ENCODE measurements around the gene EVI5.
"Not testable (repeated sequence)": the region's sequence is repeated elsewhere in the genome, so short reads cannot be mapped to it uniquely, and the experiment has no call there.

EVI5 gene

GRCh38 chr1:92790081-92790480, 5.2 kb upstream of the EVI5 start:
- TF ChIP-seq CTCF (IDR thresholded peaks at IDR 0.05; ENCODE audit: insufficient read depth, low read length, missing control alignments), result no peak
- no peak overlapping the region for H3K4me3 ChIP-seq (ENCODE audit: low read depth, low read length)
- ChIA-PET POLR2A (no interaction called here), CTCF (interaction anchor here (0.6 to 6.7 kb wide), 3 partner anchors 8 to 42 kb away, joined by 3 to 28 read pairs (median 6); no protein-coding TSS in a partner anchor)
- DNase-seq (ENCODE audit: low read depth, low spot score), result no peak

- H3K4me3 ChIP-seq (ENCODE audit: low read depth, low read length), result no peak overlapping the region
- ChIA-PET CTCF (interaction anchor here (0.5 to 3.9 kb wide), 3 partner anchors 32 to 37 kb away, joined by 3 to 15 read pairs (median 5); no protein-coding TSS in a partner anchor), POLR2A (no interaction called here)
- TF ChIP-seq CTCF (IDR thresholded peaks at IDR 0.05; ENCODE audit: insufficient read depth, low read length, missing control alignments), result no peak
- no peak for DNase-seq (ENCODE audit: low read depth, low spot score)
Observed at GRCh38 chr1:92786111-92786901, 1.4 kb upstream of the EVI5 start.

- TF ChIP-seq CTCF (IDR thresholded peaks at IDR 0.05; ENCODE audit: insufficient read depth, low read length, missing control alignments), result no peak
- POLR2A ChIA-PET, result interaction anchor here (1.1 to 1.8 kb wide), 4 partner anchors 8 to 48 kb away, joined by 3 to 13 read pairs (median 5); partner anchors contain the start of gene RPL5
- CTCF ChIA-PET, result interaction anchor here (0.8 to 3.9 kb wide), 8 partner anchors 11 to 48 kb away, joined by 3 to 15 read pairs (median 5); partner anchors contain the start of gene RPL5
Observed at GRCh38 chr1:92784021-92784638, 778 bp downstream of the EVI5 start.

GRCh38 chr1:92783550-92783949, 1.4 kb downstream of the EVI5 start:
- CTCF ChIA-PET, result interaction anchor here (0.5 to 3.9 kb wide), 6 partner anchors 11 to 49 kb away, joined by 3 to 15 read pairs (median 3); no protein-coding TSS in a partner anchor
- POLR2A ChIA-PET; DNase-seq (ENCODE audit: low read depth, low spot score): not testable (repeated sequence)
- H3K4me3 ChIP-seq (ENCODE audit: low read depth, low read length), result peak overlapping the region; percentile 86

More at GRCh38 chr1:92784021-92784638, 778 bp downstream of the EVI5 start:
- no peak for DNase-seq (ENCODE audit: low read depth, low spot score)
- H3K4me3 ChIP-seq (ENCODE audit: low read depth, low read length), result peak overlapping the region; percentile 86

GRCh38 chr1:92778376-92778775, 6.5 kb downstream of the EVI5 start:
- DNase-seq (ENCODE audit: low read depth, low spot score), result no peak
- TF ChIP-seq CTCF (IDR thresholded peaks at IDR 0.05; ENCODE audit: insufficient read depth, low read length, missing control alignments), result no peak
- POLR2A ChIA-PET, result no interaction called here
- no peak overlapping the region for H3K4me3 ChIP-seq (ENCODE audit: low read depth, low read length)
- CTCF ChIA-PET, result interaction anchor here (1.1 kb wide), 1 partner anchor 30 kb away, joined by 3 read pairs; no protein-coding TSS in a partner anchor

- CTCF ChIA-PET, result interaction anchor here (0.8 kb wide), 1 partner anchor 25 kb away, joined by 5 read pairs; no protein-coding TSS in a partner anchor
- TF ChIP-seq CTCF (IDR thresholded peaks at IDR 0.05; ENCODE audit: insufficient read depth, low read length, missing control alignments), result no peak
- H3K4me3 ChIP-seq (ENCODE audit: low read depth, low read length), result no peak overlapping the region
- POLR2A ChIA-PET, result no interaction called here
- DNase-seq (ENCODE audit: low read depth, low spot score), result no peak
Observed at GRCh38 chr1:92774407-92774806, 10.5 kb downstream of the EVI5 start.

GRCh38 chr1:92773749-92774148, 11.2 kb downstream of the EVI5 start:
- POLR2A ChIA-PET; DNase-seq (ENCODE audit: low read depth, low spot score); H3K4me3 ChIP-seq (ENCODE audit: low read depth, low read length): not testable (repeated sequence)
- CTCF ChIA-PET, result interaction anchor here (1.5 kb wide), 1 partner anchor 14 kb away, joined by 3 read pairs; no protein-coding TSS in a partner anchor
